Measurements from ENCODE around the gene ZNF593.

GRCh38 chr1:26125382-26125781, 44.3 kb upstream of the ZNF593 start:
- TF ChIP-seq MAX (IDR thresholded peaks at IDR 0.05) = no peak
- no peak for TF ChIP-seq NFIC (IDR thresholded peaks at IDR 0.05)
- no peak for TF ChIP-seq USF1 (IDR thresholded peaks at IDR 0.05)
